ENCODE data around the gene PTPN1.

The PTPN1 gene

GRCh38 chr20:50575865-50576720, 65.9 kb downstream of the PTPN1 start:
- H3K36me3 ChIP-seq (ENCODE audit: control insufficient read depth, insufficient read depth, low read length), result peaks cover 36% of the 10 kb centered on the region
- no peaks in the 10 kb centered on the region for H3K9me3 ChIP-seq (ENCODE audit: control insufficient read depth, low read length)
- H3K4me3 ChIP-seq (ENCODE audit: insufficient read depth, low read depth, low read length), result no peak overlapping the region
- no peak overlapping the region for H3K27ac ChIP-seq (ENCODE audit: insufficient read depth, low read depth, low read length, poor library complexity, severe bottlenecking)
- H3K4me1 ChIP-seq (ENCODE audit: control insufficient read depth, insufficient read depth, low read length), result no peaks in the 10 kb centered on the region
- 69 to 75% methylated on average over 12 of the region's 12 CpGs for WGBS, 2 experiments
- H3K27me3 ChIP-seq (ENCODE audit: control insufficient read depth, insufficient read depth, low read length, poor library complexity, severe bottlenecking), result no peaks in the 10 kb centered on the region

- Histone ChIP-seq H3K27ac (ENCODE audit: insufficient read depth, low read depth, low read length, poor library complexity, severe bottlenecking) (no peak overlapping the region), H3K36me3 (ENCODE audit: control insufficient read depth, insufficient read depth, low read length) (peaks cover 39% of the 10 kb centered on the region), H3K4me3 (ENCODE audit: insufficient read depth, low read depth, low read length) (no peak overlapping the region), H3K4me1 (ENCODE audit: control insufficient read depth, insufficient read depth, low read length) (no peaks in the 10 kb centered on the region), H3K27me3 (ENCODE audit: control insufficient read depth, insufficient read depth, low read length, poor library complexity, severe bottlenecking) (no peaks in the 10 kb centered on the region), H3K9me3 (ENCODE audit: control insufficient read depth, low read length) (no peaks in the 10 kb centered on the region)
- WGBS, 2 experiments, result 95% methylated on average over 17 of the region's 17 CpGs
These were observed 67.2 kb downstream of the PTPN1 start for GRCh38 chr20:50577175-50578018.

GRCh38 chr20:50578061-50578777, 68.0 kb downstream of the PTPN1 start:
- H3K36me3 ChIP-seq (ENCODE audit: control insufficient read depth, insufficient read depth, low read length), result peaks cover 39% of the 10 kb centered on the region
- no peaks in the 10 kb centered on the region for H3K4me1 ChIP-seq (ENCODE audit: control insufficient read depth, insufficient read depth, low read length)
- no peak overlapping the region for H3K27ac ChIP-seq (ENCODE audit: insufficient read depth, low read depth, low read length, poor library complexity, severe bottlenecking)
- WGBS, 2 experiments, result 92 to 94% methylated on average over 14 of the region's 14 CpGs
- H3K4me3 ChIP-seq (ENCODE audit: insufficient read depth, low read depth, low read length), result no peak overlapping the region
- H3K9me3 ChIP-seq (ENCODE audit: control insufficient read depth, low read length), result no peaks in the 10 kb centered on the region
- H3K27me3 ChIP-seq (ENCODE audit: control insufficient read depth, insufficient read depth, low read length, poor library complexity, severe bottlenecking), result no peaks in the 10 kb centered on the region

- Histone ChIP-seq H3K9me3 (ENCODE audit: control insufficient read depth, low read length) (no peaks in the 10 kb centered on the region), H3K36me3 (ENCODE audit: control insufficient read depth, insufficient read depth, low read length) (peaks cover 39% of the 10 kb centered on the region), H3K27me3 (ENCODE audit: control insufficient read depth, insufficient read depth, low read length, poor library complexity, severe bottlenecking) (no peaks in the 10 kb centered on the region), H3K4me3 (ENCODE audit: insufficient read depth, low read depth, low read length) (no peak overlapping the region), H3K27ac (ENCODE audit: insufficient read depth, low read depth, low read length, poor library complexity, severe bottlenecking) (no peak overlapping the region), H3K4me1 (ENCODE audit: control insufficient read depth, insufficient read depth, low read length) (no peaks in the 10 kb centered on the region)
- 94 to 96% methylated on average over 5 of the region's 5 CpGs for WGBS, 2 experiments
These were observed 68.6 kb downstream of the PTPN1 start for GRCh38 chr20:50578778-50579165.

GRCh38 chr20:50579511-50579910, 69.3 kb downstream of the PTPN1 start:
- peaks cover 37% of the 10 kb centered on the region for H3K36me3 ChIP-seq (ENCODE audit: control insufficient read depth, insufficient read depth, low read length)

GRCh38 chr20:50580016-50580747, 70.0 kb downstream of the PTPN1 start:
- H3K27me3 ChIP-seq (ENCODE audit: control insufficient read depth, insufficient read depth, low read length, poor library complexity, severe bottlenecking), result no peaks in the 10 kb centered on the region
- no peaks in the 10 kb centered on the region for H3K4me1 ChIP-seq (ENCODE audit: control insufficient read depth, insufficient read depth, low read length)
- no peaks in the 10 kb centered on the region for H3K9me3 ChIP-seq (ENCODE audit: control insufficient read depth, low read length)
- WGBS, 2 experiments, result 69 to 70% methylated on average over 17 of the region's 17 CpGs
- H3K36me3 ChIP-seq (ENCODE audit: control insufficient read depth, insufficient read depth, low read length), result peaks cover 35% of the 10 kb centered on the region
- H3K4me3 ChIP-seq (ENCODE audit: insufficient read depth, low read depth, low read length), result no peak overlapping the region
- H3K27ac ChIP-seq (ENCODE audit: insufficient read depth, low read depth, low read length, poor library complexity, severe bottlenecking), result no peak overlapping the region

More at GRCh38 chr20:50579511-50579910, 69.3 kb downstream of the PTPN1 start:
- Histone ChIP-seq H3K4me3 (ENCODE audit: insufficient read depth, low read depth, low read length) (no peak overlapping the region), H3K27me3 (ENCODE audit: control insufficient read depth, insufficient read depth, low read length, poor library complexity, severe bottlenecking) (no peaks in the 10 kb centered on the region), H3K9me3 (ENCODE audit: control insufficient read depth, low read length) (no peaks in the 10 kb centered on the region), H3K4me1 (ENCODE audit: control insufficient read depth, insufficient read depth, low read length) (no peaks in the 10 kb centered on the region), H3K27ac (ENCODE audit: insufficient read depth, low read depth, low read length, poor library complexity, severe bottlenecking) (no peak overlapping the region)
- 86 to 94% methylated on average over 10 of the region's 10 CpGs for WGBS, 2 experiments

- peaks cover 35% of the 10 kb centered on the region for H3K36me3 ChIP-seq (ENCODE audit: control insufficient read depth, insufficient read depth, low read length)
- no peak overlapping the region for H3K27ac ChIP-seq (ENCODE audit: insufficient read depth, low read depth, low read length, poor library complexity, severe bottlenecking)
- whole genome bisulfite sequencing, 2 experiments, result 94 to 96% methylated on average over 21 of the region's 21 CpGs
These were observed 70.8 kb downstream of the PTPN1 start for GRCh38 chr20:50580842-50581544.

GRCh38 chr20:50582092-50582491, 71.9 kb downstream of the PTPN1 start:
- H3K27ac ChIP-seq (ENCODE audit: insufficient read depth, low read depth, low read length, poor library complexity, severe bottlenecking), result no peak overlapping the region
- H3K4me3 ChIP-seq (ENCODE audit: insufficient read depth, low read depth, low read length), result no peak overlapping the region
- no peaks in the 10 kb centered on the region for H3K9me3 ChIP-seq (ENCODE audit: control insufficient read depth, low read length)
- H3K4me1 ChIP-seq (ENCODE audit: control insufficient read depth, insufficient read depth, low read length), result no peaks in the 10 kb centered on the region
- WGBS, 2 experiments, result 64 to 76% methylated on average over 6 of the region's 6 CpGs
- peaks cover 35% of the 10 kb centered on the region for H3K36me3 ChIP-seq (ENCODE audit: control insufficient read depth, insufficient read depth, low read length)
- H3K27me3 ChIP-seq (ENCODE audit: control insufficient read depth, insufficient read depth, low read length, poor library complexity, severe bottlenecking), result no peaks in the 10 kb centered on the region

More at GRCh38 chr20:50580842-50581544, 70.8 kb downstream of the PTPN1 start:
- Histone ChIP-seq H3K4me3 (ENCODE audit: insufficient read depth, low read depth, low read length) (no peak overlapping the region), H3K9me3 (ENCODE audit: control insufficient read depth, low read length) (no peaks in the 10 kb centered on the region), H3K27me3 (ENCODE audit: control insufficient read depth, insufficient read depth, low read length, poor library complexity, severe bottlenecking) (no peaks in the 10 kb centered on the region), H3K4me1 (ENCODE audit: control insufficient read depth, insufficient read depth, low read length) (no peaks in the 10 kb centered on the region)

GRCh38 chr20:50582591-50583234, 72.5 kb downstream of the PTPN1 start:
- Histone ChIP-seq H3K36me3 (ENCODE audit: control insufficient read depth, insufficient read depth, low read length) (peaks cover 29% of the 10 kb centered on the region), H3K4me3 (ENCODE audit: insufficient read depth, low read depth, low read length) (no peak overlapping the region), H3K4me1 (ENCODE audit: control insufficient read depth, insufficient read depth, low read length) (no peaks in the 10 kb centered on the region), H3K27ac (ENCODE audit: insufficient read depth, low read depth, low read length, poor library complexity, severe bottlenecking) (no peak overlapping the region), H3K27me3 (ENCODE audit: control insufficient read depth, insufficient read depth, low read length, poor library complexity, severe bottlenecking) (no peaks in the 10 kb centered on the region), H3K9me3 (ENCODE audit: control insufficient read depth, low read length) (no peaks in the 10 kb centered on the region)
- WGBS, 2 experiments, result 91 to 96% methylated on average over 26 of the region's 26 CpGs
